ENCODE results near the gene CD36. TPM values are rescaled to one million over a fixed set of nuclear protein-coding genes. Genes with fewer than 3 reads are reported as not detected.

Gene CD36
- total RNA-seq, 4 donors from 2014 or later, result 11.5 to 59.2 (median 31.5) TPM

DNA sequence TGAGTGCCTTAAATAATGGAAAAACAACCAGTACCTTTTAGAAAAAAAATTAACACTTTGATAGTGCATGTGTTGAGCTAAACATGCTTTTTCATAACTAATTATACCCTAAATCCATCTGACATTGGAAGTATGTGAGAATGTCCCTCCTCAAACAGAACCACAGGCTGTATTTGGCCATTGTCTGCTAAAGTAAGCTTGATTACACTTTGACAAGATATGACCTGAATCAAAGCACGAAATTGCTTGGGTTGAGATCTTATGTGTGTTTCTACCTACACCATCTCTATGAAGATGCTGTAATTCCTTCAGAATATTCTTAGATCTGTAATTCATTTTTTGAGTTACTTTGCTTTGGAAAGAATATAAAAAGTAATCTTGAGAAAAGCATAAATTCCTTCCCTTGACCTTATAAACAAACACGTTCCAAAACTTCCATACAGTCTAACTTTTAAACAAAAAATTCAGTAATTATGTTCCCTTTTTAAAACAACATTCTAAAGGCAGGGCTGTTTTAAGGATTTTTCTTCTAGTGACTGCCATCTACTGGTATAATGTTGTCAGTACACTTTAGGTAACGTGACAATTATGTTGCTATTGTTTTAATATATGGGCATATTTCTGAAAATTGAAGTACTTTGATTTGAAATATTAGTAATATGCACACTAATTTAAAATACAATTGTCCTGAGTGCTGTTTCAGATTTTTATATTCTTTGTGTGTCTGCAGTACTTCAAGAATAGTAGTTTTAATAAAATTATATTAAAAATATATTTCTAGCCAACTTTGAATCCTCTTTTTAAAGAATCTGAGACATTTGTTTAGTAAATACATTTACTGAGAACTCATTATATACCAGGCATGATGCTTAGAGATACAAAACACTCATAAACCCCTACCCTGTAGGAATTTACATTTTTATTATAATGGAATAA is 20.9 kb downstream of the CD36 start:
- no peak for DNase-seq
- H3K4me1 ChIP-seq, result no peaks in the 10 kb centered on the region
- H3K4me3 ChIP-seq, result no peak overlapping the region
- no peak overlapping the region for H3K27ac ChIP-seq
- H3K36me3 ChIP-seq, result no peaks in the 10 kb centered on the region
- intact Hi-C loops (cut with DNase I; ENCODE audit: low total_unique reads) (loop anchor here (5.0 kb wide), 1 partner anchor 232 kb away; no protein-coding TSS in a partner anchor), in situ Hi-C loops (cut with MboI; ENCODE audit: low pct_ligation_motif_present in 1 of 4, low pct_unique_long_range_greater_than_20kb in 1 of 4, low sequenced_read_pairs in 3 of 4) (loop anchor here in 3 of 4 donors (10.0 to 25.0 kb wide), 3 partner anchors 225 to 597 kb away; no protein-coding TSS in a partner anchor)
- WGBS, 2 donors (ENCODE audit: low coverage in 1 of 2), result 4 to 12% methylated on average over 3 of the region's 3 CpGs
- H3K9me3 ChIP-seq, result no peaks in the 10 kb centered on the region
- no peaks in the 10 kb centered on the region for H3K27me3 ChIP-seq
- TF ChIP-seq POLR2AphosphoS5 (IDR thresholded peaks at IDR 0.05), result no peak
- no peak for TF ChIP-seq POLR2A (IDR thresholded peaks at IDR 0.05)
- TF ChIP-seq, protein P1, sequence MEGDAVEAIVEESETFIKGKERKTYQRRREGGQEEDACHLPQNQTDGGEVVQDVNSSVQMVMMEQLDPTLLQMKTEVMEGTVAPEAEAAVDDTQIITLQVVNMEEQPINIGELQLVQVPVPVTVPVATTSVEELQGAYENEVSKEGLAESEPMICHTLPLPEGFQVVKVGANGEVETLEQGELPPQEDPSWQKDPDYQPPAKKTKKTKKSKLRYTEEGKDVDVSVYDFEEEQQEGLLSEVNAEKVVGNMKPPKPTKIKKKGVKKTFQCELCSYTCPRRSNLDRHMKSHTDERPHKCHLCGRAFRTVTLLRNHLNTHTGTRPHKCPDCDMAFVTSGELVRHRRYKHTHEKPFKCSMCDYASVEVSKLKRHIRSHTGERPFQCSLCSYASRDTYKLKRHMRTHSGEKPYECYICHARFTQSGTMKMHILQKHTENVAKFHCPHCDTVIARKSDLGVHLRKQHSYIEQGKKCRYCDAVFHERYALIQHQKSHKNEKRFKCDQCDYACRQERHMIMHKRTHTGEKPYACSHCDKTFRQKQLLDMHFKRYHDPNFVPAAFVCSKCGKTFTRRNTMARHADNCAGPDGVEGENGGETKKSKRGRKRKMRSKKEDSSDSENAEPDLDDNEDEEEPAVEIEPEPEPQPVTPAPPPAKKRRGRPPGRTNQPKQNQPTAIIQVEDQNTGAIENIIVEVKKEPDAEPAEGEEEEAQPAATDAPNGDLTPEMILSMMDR (IDR thresholded peaks at IDR 0.05), result peak; percentile 52 to 83 (median 70)
- no peak for TF ChIP-seq EP300 (IDR thresholded peaks at IDR 0.05; ENCODE audit: low read depth)

DNA sequence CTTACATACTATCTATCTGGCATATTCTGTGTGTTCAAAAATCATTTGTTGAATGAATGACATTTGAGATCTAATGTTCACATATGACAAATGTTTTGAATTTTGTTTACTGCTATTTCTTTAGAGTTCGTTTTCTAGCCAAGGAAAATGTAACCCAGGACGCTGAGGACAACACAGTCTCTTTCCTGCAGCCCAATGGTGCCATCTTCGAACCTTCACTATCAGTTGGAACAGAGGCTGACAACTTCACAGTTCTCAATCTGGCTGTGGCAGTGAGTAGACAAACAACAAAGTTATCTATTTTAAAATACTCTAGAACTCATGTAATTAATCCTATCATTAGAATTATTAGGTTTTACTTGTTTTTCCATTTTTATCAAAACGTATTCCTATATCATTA is 22.5 kb downstream of the CD36 start:
- Histone ChIP-seq H3K27ac (no peak overlapping the region), H3K36me3 (no peaks in the 10 kb centered on the region), H3K9me3 (no peaks in the 10 kb centered on the region), H3K4me1 (no peaks in the 10 kb centered on the region), H3K4me3 (no peak overlapping the region), H3K27me3 (no peaks in the 10 kb centered on the region)
- no peak for DNase-seq
- intact Hi-C loops (cut with DNase I; ENCODE audit: low total_unique reads) (no loop called here), in situ Hi-C loops (cut with MboI; ENCODE audit: low pct_ligation_motif_present in 1 of 4, low pct_unique_long_range_greater_than_20kb in 1 of 4, low sequenced_read_pairs in 3 of 4) (loop anchor here in 3 of 4 donors (10.0 to 25.0 kb wide), 3 partner anchors 226 to 599 kb away; no protein-coding TSS in a partner anchor)
- no peak for TF ChIP-seq POLR2AphosphoS5 (IDR thresholded peaks at IDR 0.05)
- TF ChIP-seq EP300 (IDR thresholded peaks at IDR 0.05; ENCODE audit: low read depth), result no peak
- WGBS, 2 donors (ENCODE audit: low coverage in 1 of 2), result 70 to 73% methylated on average over 4 of the region's 4 CpGs

DNA sequence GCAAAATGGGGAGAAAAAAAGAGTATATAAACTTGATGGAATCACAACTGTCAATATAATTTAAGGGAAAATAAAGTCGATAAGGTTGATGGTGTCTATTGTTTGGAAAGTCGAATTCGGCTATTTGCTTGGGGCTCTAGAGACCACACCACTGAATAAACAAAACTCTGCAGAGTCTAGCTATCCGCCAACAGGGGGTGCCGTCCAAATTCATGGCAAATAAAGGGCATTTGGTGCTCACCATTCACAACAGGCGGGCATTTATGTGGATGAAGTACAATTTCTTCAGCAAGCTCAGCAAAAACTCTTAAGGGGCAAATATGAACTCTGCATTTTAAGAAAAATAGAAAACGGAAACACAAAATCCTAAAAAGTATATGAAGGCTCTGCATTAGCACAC is 23.3 kb downstream of the CD36 start:
- no peaks in the 10 kb centered on the region for H3K27me3 ChIP-seq
- H3K36me3 ChIP-seq, result no peaks in the 10 kb centered on the region
- no peaks in the 10 kb centered on the region for H3K9me3 ChIP-seq
- WGBS, 2 donors (ENCODE audit: low coverage in 1 of 2), result 72 to 77% methylated on average over 5 to 7 of the region's 7 CpGs
- no peak for TF ChIP-seq POLR2A (IDR thresholded peaks at IDR 0.05)
- no peak for TF ChIP-seq EP300 (IDR thresholded peaks at IDR 0.05; ENCODE audit: low read depth)
- TF ChIP-seq, protein P1 (IDR thresholded peaks at IDR 0.05), result no peak
- TF ChIP-seq POLR2AphosphoS5 (IDR thresholded peaks at IDR 0.05), result no peak
- no peak overlapping the region for H3K27ac ChIP-seq
- no peak for DNase-seq
- intact Hi-C loops (cut with DNase I; ENCODE audit: low total_unique reads), result no loop called here
- H3K4me3 ChIP-seq, result no peak overlapping the region
- in situ Hi-C loops (cut with MboI; ENCODE audit: low pct_ligation_motif_present in 1 of 4, low pct_unique_long_range_greater_than_20kb in 1 of 4, low sequenced_read_pairs in 3 of 4), result loop anchor here in 3 of 4 donors (10.0 to 25.0 kb wide), 3 partner anchors 227 to 599 kb away; no protein-coding TSS in a partner anchor
- no peaks in the 10 kb centered on the region for H3K4me1 ChIP-seq

DNA sequence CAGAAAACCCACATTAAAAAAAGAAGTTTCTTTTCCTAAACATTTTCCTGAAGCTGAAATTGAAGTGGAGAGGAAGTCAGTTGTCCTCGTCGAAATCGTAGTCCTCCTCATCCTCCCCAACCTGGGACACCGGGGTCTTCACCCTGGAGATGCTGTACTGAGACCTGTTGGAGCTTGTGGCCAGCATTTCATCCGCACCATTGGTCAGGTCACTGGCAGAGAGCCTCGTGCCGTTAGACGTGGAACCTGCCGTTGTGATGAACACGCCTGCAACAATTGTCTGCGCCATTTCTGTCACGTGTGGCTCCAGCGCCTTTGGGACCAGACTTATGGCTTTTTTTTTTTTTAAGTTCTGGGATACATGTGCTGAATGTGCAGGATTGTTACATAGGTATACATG is 23.8 kb downstream of the CD36 start:
- H3K27me3 ChIP-seq, result no peaks in the 10 kb centered on the region
- H3K36me3 ChIP-seq, result no peaks in the 10 kb centered on the region
- H3K4me1 ChIP-seq, result no peaks in the 10 kb centered on the region
- no peak overlapping the region for H3K4me3 ChIP-seq
- DNase-seq, result no peak
- no peaks in the 10 kb centered on the region for H3K9me3 ChIP-seq
- 69 to 82% methylated on average over 9 to 13 of the region's 13 CpGs for WGBS, 2 donors (ENCODE audit: low coverage in 1 of 2)
- intact Hi-C loops (cut with DNase I; ENCODE audit: low total_unique reads) (no loop called here), in situ Hi-C loops (cut with MboI; ENCODE audit: low pct_ligation_motif_present in 1 of 4, low pct_unique_long_range_greater_than_20kb in 1 of 4, low sequenced_read_pairs in 3 of 4) (loop anchor here in 3 of 4 donors (10.0 to 25.0 kb wide), 3 partner anchors 227 to 600 kb away; no protein-coding TSS in a partner anchor)
- TF ChIP-seq, protein P1 (IDR thresholded peaks at IDR 0.05), result no peak
- no peak for TF ChIP-seq POLR2AphosphoS5 (IDR thresholded peaks at IDR 0.05)
- TF ChIP-seq EP300 (IDR thresholded peaks at IDR 0.05; ENCODE audit: low read depth), result no peak
- TF ChIP-seq POLR2A (IDR thresholded peaks at IDR 0.05), result no peak
- H3K27ac ChIP-seq, result no peak overlapping the region

Measured in transverse colon (tissue), 4 donors.